Mesendoderm (in vitro differentiated cells): ENCODE data around the gene SPDYE18.
"Not testable (repeated sequence)": the region's sequence is repeated elsewhere in the genome, so short reads cannot be mapped to it uniquely, and the experiment has no call there.

ENCODE experiments used
- DNase-seq: peaks from one replicate; pipeline ENCODE4 v3.0.0; 2013
- H2AK5ac ChIP-seq: 2 replicates; pipeline ENCODE4 v1.6.1; 2013; ENCODE audit warnings: low read length, inconsistent platforms
- H2BK120ac ChIP-seq: 2 replicates; pipeline ENCODE4 v1.6.1; 2013; ENCODE audit warnings: low read depth, mild to moderate bottlenecking, low read length, moderate library complexity, mixed read lengths
- H2BK15ac ChIP-seq: replicated peaks from 2 replicates; pipeline ENCODE4 v1.6.1; 2013; ENCODE audit warnings: low read depth, mild to moderate bottlenecking, moderate library complexity
- H2BK5ac ChIP-seq: 2 replicates; pipeline ENCODE4 v1.6.1; 2013; ENCODE audit warnings: low read length, inconsistent platforms
- H3K18ac ChIP-seq: 2 replicates; pipeline ENCODE4 v1.6.1; 2013; ENCODE audit warnings: mild to moderate bottlenecking, low read length, mixed read lengths
- H3K23ac ChIP-seq: one replicate; pipeline ENCODE4 v1.6.1; 2013; ENCODE audit warnings: low read length
- H3K27ac ChIP-seq: 2 replicates; pipeline ENCODE4 v1.5.1; 2013; ENCODE audit warnings: low read depth, mild to moderate bottlenecking, inconsistent platforms, low read length, moderate library complexity
- H3K27me3 ChIP-seq: 2 replicates; pipeline ENCODE4 v1.6.1; 2013; ENCODE audit warnings: low read length, control low read depth, mild to moderate bottlenecking, inconsistent platforms; ENCODE audit not compliant: insufficient read depth, poor library complexity
- H3K36me3 ChIP-seq: 2 replicates; pipeline ENCODE4 v1.6.1; 2013; ENCODE audit warnings: low read length, inconsistent platforms; ENCODE audit not compliant: control insufficient read depth, insufficient read depth
- H3K4ac ChIP-seq: one replicate; pipeline ENCODE4 v1.6.1; 2013; ENCODE audit warnings: low read depth, mild to moderate bottlenecking, low read length, moderate library complexity
- H3K4me1 ChIP-seq: 2 replicates; pipeline ENCODE4 v1.6.1; 2013; ENCODE audit warnings: low read depth, low read length, inconsistent platforms; ENCODE audit not compliant: control insufficient read depth
- H3K4me2 ChIP-seq: 2 replicates; pipeline ENCODE4 v1.6.1; 2013; ENCODE audit warnings: low read length
- H3K4me3 ChIP-seq: 2 replicates; pipeline ENCODE4 v1.5.1; 2013; ENCODE audit warnings: mild to moderate bottlenecking, low read length
- H3K56ac ChIP-seq: one replicate; pipeline ENCODE4 v1.6.1; 2013; ENCODE audit warnings: low read length
- H3K79me1 ChIP-seq: 2 replicates; pipeline ENCODE4 v1.6.1; 2013; ENCODE audit warnings: low read length, inconsistent platforms
- H3K79me2 ChIP-seq: 2 replicates; pipeline ENCODE4 v1.6.1; 2013; ENCODE audit warnings: mild to moderate bottlenecking, low read length; ENCODE audit not compliant: control insufficient read depth, insufficient read depth
- H3K9ac ChIP-seq: 2 replicates; pipeline ENCODE4 v1.6.1; 2013; ENCODE audit warnings: low read length, inconsistent platforms
- H4K5ac ChIP-seq: one replicate; pipeline ENCODE4 v1.6.1; 2013; ENCODE audit warnings: low read length
- H4K8ac ChIP-seq: one replicate; pipeline ENCODE4 v1.6.1; 2013; ENCODE audit warnings: low read depth, mild to moderate bottlenecking, control low read depth, low read length, moderate library complexity
- WGBS: extraction: QIAGEN DNeasy Blood & Tissue Kit; methylation state at CpG from one replicate; pipeline ENCODE4 v1.1.7; 2013; ENCODE audit warnings: low lambda C conversion rate, missing lambda C conversion rate; ENCODE audit not compliant: insufficient coverage; ENCODE audit errors: extremely low coverage; 5-methylcytosine and 5-hydroxymethylcytosine counted together

SPDYE18 gene

DNA sequence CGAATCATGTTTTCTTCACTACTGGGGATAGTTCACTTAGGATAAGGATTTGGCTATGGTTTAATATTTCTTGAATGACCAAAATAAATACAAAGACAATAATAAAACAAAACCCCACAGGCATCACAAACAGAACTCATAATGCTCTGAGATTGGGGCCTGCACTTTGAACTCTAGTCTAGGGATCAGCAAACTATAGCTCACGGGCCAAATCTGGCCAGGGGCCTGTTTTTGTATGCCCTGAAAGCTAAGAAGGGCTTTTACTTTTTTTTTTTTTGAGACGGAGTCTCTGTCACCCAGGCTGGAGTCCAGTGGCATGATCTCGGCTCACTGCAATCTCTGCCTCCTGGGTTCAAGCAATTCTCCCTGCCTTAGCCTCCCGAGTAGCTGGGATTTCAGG, 14.7 kb upstream of the SPDYE18 start:
- not testable (repeated sequence) for H3K79me2 ChIP-seq, H4K5ac ChIP-seq, H2BK5ac ChIP-seq, DNase-seq, H2AK5ac ChIP-seq, H3K9ac ChIP-seq, H3K18ac ChIP-seq, H3K56ac ChIP-seq, H3K27me3 ChIP-seq, H3K4me1 ChIP-seq, H2BK120ac ChIP-seq, H3K23ac ChIP-seq, H3K4ac ChIP-seq, H2BK15ac ChIP-seq, H3K79me1 ChIP-seq, H3K36me3 ChIP-seq, H4K8ac ChIP-seq, H3K27ac ChIP-seq, H3K4me2 ChIP-seq, H3K4me3 ChIP-seq
- WGBS, result no CpG with 5 or more reads among the region's 5 CpGs

DNA sequence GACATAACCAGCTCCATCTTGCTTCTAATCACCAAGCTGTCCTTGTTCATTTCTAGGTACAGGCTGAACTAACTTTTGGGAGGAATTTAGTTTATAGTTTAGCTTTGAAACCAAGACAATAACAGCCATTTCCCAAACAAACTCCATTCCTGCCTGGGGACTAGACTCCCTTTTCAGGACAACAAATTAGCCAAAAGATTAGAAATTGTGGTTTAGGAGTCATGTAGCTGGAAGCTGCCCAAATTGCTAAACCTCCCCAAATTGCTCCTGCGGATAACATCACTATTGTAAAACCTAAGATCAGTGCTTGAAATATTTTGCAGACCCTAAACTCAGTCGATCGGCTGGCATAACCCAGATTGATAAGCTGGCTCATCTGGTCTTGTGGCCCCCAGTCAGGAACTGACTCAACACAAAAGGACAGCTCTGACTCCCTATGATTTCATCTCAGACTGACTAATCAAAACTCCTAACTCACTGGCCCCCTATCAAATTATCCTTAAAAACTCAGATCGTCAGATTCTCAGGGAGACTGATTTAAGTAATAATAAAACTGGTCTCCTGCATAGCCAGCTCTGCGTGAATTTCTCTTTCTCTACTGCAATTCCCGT, 12.5 kb upstream of the SPDYE18 start:
- H3K27ac ChIP-seq, H3K4ac ChIP-seq, H4K8ac ChIP-seq, DNase-seq, H2BK15ac ChIP-seq, H3K4me2 ChIP-seq, H3K4me1 ChIP-seq, H2BK120ac ChIP-seq, H3K4me3 ChIP-seq, H3K79me1 ChIP-seq, H3K9ac ChIP-seq, H3K79me2 ChIP-seq, H2BK5ac ChIP-seq, H2AK5ac ChIP-seq, H3K18ac ChIP-seq, H3K23ac ChIP-seq, H3K36me3 ChIP-seq, H4K5ac ChIP-seq, H3K27me3 ChIP-seq, H3K56ac ChIP-seq: not testable (repeated sequence)
- WGBS, result no CpG with 5 or more reads among the region's 6 CpGs

DNA sequence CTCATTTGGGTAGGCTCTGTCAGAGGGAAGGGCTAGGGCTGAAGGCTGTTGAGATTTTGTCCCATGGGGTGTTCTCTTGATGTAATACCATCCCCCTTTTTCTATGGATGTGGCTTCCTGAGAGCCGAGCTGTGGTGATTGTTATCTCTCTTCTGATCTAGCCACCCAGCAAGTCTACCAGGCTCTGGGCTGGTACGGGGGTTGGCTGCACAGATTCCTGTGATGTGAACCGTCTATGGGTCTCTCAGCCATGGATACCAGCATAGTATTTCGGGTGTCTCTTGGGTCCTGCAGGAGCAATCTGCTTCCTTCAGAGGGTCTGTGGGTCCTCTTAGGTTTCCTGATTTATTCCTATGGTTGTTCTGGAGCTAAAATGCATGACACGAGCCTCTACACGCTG, 8.8 kb upstream of the SPDYE18 start:
- H3K18ac ChIP-seq, H3K27ac ChIP-seq, H3K36me3 ChIP-seq, H2BK15ac ChIP-seq, H4K8ac ChIP-seq, H3K27me3 ChIP-seq, H2AK5ac ChIP-seq, H3K23ac ChIP-seq, H4K5ac ChIP-seq, H3K4me2 ChIP-seq, H2BK120ac ChIP-seq, H3K4ac ChIP-seq, DNase-seq, H3K79me1 ChIP-seq, H3K79me2 ChIP-seq, H3K56ac ChIP-seq, H3K4me1 ChIP-seq, H2BK5ac ChIP-seq, H3K9ac ChIP-seq, H3K4me3 ChIP-seq: not testable (repeated sequence)
- no CpG with 5 or more reads among the region's 6 CpGs for WGBS

DNA sequence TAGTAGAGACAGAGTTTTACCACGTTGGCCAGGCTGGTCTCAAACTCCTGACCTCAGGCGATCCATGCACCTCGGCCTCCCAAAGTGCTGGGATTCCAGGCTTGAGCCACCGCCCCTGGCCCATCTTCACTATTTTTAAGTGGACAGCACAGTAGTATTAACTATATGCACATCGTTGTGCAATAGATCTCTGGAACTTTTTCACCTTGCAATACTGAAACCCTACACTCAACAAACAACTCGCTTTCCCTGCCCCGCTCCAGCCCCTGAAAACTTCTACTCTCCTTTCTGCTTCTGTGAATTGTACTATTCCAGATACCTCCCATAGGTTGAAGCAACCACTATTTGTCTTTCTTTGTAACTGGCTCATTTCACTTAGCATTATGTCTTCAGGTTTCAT, 3.5 kb upstream of the SPDYE18 start:
- not testable (repeated sequence) for H2BK5ac ChIP-seq, H3K79me2 ChIP-seq, H2BK120ac ChIP-seq, H3K9ac ChIP-seq, H3K4me3 ChIP-seq, H3K27me3 ChIP-seq, H3K36me3 ChIP-seq, H2BK15ac ChIP-seq, H3K27ac ChIP-seq, H3K23ac ChIP-seq, H3K4me2 ChIP-seq, H3K4me1 ChIP-seq, H3K56ac ChIP-seq, H3K79me1 ChIP-seq, H3K4ac ChIP-seq, H4K5ac ChIP-seq, H2AK5ac ChIP-seq, H4K8ac ChIP-seq, DNase-seq, H3K18ac ChIP-seq
- no CpG with 5 or more reads among the region's 7 CpGs for WGBS

DNA sequence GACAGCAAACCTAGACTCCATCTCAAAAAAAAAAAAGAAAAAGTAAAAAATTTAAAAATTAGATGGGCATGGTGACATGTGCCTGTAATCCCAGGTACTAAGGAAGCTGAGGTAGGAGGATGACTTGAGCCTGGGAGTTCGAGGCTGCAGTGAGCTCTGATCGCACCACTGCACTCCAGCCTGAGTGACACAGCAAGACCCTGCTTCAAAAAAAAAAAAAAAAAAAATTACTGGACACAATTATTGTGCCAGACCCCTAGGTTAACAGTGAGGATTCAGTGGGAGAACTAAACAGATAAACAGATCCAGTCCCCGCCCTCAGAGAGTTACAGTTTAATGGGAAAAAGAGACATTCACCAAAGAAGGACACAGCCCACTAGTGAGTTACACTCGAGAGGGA, 1.4 kb upstream of the SPDYE18 start:
- H3K36me3 ChIP-seq, H2BK120ac ChIP-seq, H3K4me3 ChIP-seq, H3K4me2 ChIP-seq, H3K9ac ChIP-seq, H3K4me1 ChIP-seq, H3K27ac ChIP-seq, H3K56ac ChIP-seq, H3K27me3 ChIP-seq, H2AK5ac ChIP-seq, H3K23ac ChIP-seq, H3K18ac ChIP-seq, H3K79me1 ChIP-seq, H3K79me2 ChIP-seq, H2BK5ac ChIP-seq, DNase-seq, H3K4ac ChIP-seq, H4K5ac ChIP-seq, H4K8ac ChIP-seq, H2BK15ac ChIP-seq: not testable (repeated sequence)
- no CpG with 5 or more reads among the region's 4 CpGs for WGBS

DNA sequence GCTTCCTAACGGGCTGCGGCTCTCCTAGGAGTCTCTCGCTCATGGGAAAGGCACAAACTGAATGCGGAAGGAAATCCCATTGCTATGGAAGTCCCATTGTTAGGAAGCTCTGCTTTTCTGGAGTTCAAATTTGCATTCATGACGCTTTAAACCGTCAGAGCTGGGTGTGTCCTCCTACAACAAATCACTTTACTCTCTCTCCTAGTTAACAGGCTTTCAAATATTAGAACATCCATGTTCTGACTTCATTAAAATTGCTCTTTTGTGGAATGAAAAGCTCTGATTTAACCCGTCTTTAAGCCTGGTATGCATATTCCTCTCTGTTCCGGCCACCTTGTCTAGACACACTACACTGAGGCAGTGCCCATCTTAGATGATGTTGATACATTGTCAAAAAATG, 30.1 kb downstream of the SPDYE18 start, which contains the start of gene SPDYE17:
Gene SPDYE17, minus strand, starts transcription at position 101 of the 400 bp plus-strand sequence. CDS start 1,791 bp downstream, outside the sequence.
- no CpG with 5 or more reads among the region's 8 CpGs for WGBS
- H3K79me2 ChIP-seq, H3K79me1 ChIP-seq, H3K4ac ChIP-seq, H3K18ac ChIP-seq, H3K23ac ChIP-seq, H3K4me2 ChIP-seq, H4K5ac ChIP-seq, H3K27ac ChIP-seq, H3K36me3 ChIP-seq, H3K27me3 ChIP-seq, H2BK5ac ChIP-seq, H3K4me3 ChIP-seq, H2BK15ac ChIP-seq, DNase-seq, H2AK5ac ChIP-seq, H3K9ac ChIP-seq, H3K4me1 ChIP-seq, H3K56ac ChIP-seq, H2BK120ac ChIP-seq, H4K8ac ChIP-seq: not testable (repeated sequence)
